ENCODE measurements around the gene GRM2. TPM values are rescaled to one million over a fixed set of nuclear protein-coding genes. Genes with fewer than 3 reads are reported as not detected.

The GRM2 gene
- total RNA-seq, 1 donor from 2014 or later: 0.49 TPM

- H3K4me3 ChIP-seq: no peak overlapping the region
- DNase-seq (peak; percentile 46), ATAC-seq (no peak)
- intact Hi-C loops (cut with DNase I): no loop called here
- H3K4me1 ChIP-seq: no peaks in the 10 kb centered on the region
- H3K9me3 ChIP-seq: no peaks in the 10 kb centered on the region
- H3K36me3 ChIP-seq: peaks cover 21% of the 10 kb centered on the region
- H3K27me3 ChIP-seq: no peaks in the 10 kb centered on the region
- no peak overlapping the region for H3K27ac ChIP-seq
- TF ChIP-seq, protein P1, sequence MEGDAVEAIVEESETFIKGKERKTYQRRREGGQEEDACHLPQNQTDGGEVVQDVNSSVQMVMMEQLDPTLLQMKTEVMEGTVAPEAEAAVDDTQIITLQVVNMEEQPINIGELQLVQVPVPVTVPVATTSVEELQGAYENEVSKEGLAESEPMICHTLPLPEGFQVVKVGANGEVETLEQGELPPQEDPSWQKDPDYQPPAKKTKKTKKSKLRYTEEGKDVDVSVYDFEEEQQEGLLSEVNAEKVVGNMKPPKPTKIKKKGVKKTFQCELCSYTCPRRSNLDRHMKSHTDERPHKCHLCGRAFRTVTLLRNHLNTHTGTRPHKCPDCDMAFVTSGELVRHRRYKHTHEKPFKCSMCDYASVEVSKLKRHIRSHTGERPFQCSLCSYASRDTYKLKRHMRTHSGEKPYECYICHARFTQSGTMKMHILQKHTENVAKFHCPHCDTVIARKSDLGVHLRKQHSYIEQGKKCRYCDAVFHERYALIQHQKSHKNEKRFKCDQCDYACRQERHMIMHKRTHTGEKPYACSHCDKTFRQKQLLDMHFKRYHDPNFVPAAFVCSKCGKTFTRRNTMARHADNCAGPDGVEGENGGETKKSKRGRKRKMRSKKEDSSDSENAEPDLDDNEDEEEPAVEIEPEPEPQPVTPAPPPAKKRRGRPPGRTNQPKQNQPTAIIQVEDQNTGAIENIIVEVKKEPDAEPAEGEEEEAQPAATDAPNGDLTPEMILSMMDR (IDR thresholded peaks at IDR 0.05): no peak
Observed at GRCh38 chr3:51705276-51706020, 1.4 kb upstream of the GRM2 start.

- DNase-seq (peak; percentile 25), ATAC-seq (no peak)
- TF ChIP-seq, protein P1 (IDR thresholded peaks at IDR 0.05): no peak
- Histone ChIP-seq H3K36me3 (peaks cover 17% of the 10 kb centered on the region), H3K9me3 (no peaks in the 10 kb centered on the region), H3K27ac (no peak overlapping the region), H3K4me3 (no peak overlapping the region), H3K4me1 (no peaks in the 10 kb centered on the region), H3K27me3 (no peaks in the 10 kb centered on the region)
- intact Hi-C loops (cut with DNase I): no loop called here
Observed at GRCh38 chr3:51706021-51706485, 815 bp upstream of the GRM2 start.

- ATAC-seq: no peak
- peak; percentile 20 for DNase-seq
- Histone ChIP-seq H3K9me3 (no peaks in the 10 kb centered on the region), H3K27me3 (no peaks in the 10 kb centered on the region), H3K36me3 (peaks cover 5% of the 10 kb centered on the region), H3K4me1 (no peaks in the 10 kb centered on the region), H3K4me3 (no peak overlapping the region), H3K27ac (no peak overlapping the region)
- TF ChIP-seq, protein P1 (IDR thresholded peaks at IDR 0.05): no peak
- intact Hi-C loops (cut with DNase I): no loop called here
Observed at GRCh38 chr3:51708216-51708845, 1.5 kb downstream of the GRM2 start.

DNA sequence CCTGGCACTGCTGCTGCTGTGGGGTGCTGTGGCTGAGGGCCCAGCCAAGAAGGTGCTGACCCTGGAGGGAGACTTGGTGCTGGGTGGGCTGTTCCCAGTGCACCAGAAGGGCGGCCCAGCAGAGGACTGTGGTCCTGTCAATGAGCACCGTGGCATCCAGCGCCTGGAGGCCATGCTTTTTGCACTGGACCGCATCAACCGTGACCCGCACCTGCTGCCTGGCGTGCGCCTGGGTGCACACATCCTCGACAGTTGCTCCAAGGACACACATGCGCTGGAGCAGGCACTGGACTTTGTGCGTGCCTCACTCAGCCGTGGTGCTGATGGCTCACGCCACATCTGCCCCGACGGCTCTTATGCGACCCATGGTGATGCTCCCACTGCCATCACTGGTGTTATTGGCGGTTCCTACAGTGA is 2.1 kb downstream of the GRM2 start:
- Histone ChIP-seq H3K9me3 (no peaks in the 10 kb centered on the region), H3K27ac (no peak overlapping the region), H3K4me3 (no peak overlapping the region), H3K27me3 (no peaks in the 10 kb centered on the region), H3K4me1 (no peaks in the 10 kb centered on the region), H3K36me3 (no peaks in the 10 kb centered on the region)
- peak; percentile 62 for DNase-seq
- intact Hi-C loops (cut with DNase I): no loop called here
- TF ChIP-seq, protein P1 (IDR thresholded peaks at IDR 0.05): no peak
- ATAC-seq: no peak

DNA sequence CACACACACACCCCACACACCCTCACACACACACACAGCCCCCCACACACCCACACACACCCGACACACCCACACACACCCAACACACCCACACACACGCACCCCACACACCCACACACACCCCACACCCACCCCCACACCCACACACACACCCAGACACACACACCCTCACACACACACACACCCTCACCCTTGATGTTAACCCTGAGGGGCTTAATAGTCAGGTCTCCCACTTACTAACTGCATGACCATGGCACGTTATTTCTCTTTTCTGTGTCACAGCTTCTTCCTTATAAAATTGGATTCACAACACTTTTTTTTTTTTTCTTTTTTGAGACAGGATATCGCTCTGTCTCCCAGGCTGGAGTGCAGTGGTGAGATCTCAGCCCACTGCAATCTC is 2.8 kb downstream of the GRM2 start:
- Histone ChIP-seq H3K27me3 (no peaks in the 10 kb centered on the region), H3K9me3 (no peaks in the 10 kb centered on the region), H3K27ac (no peak overlapping the region), H3K36me3 (no peaks in the 10 kb centered on the region), H3K4me1 (no peaks in the 10 kb centered on the region), H3K4me3 (no peak overlapping the region)
- intact Hi-C loops (cut with DNase I): no loop called here
- TF ChIP-seq, protein P1 (IDR thresholded peaks at IDR 0.05): no peak
- no peak for ATAC-seq
- DNase-seq: no peak

Measured in upper lobe of right lung (tissue), 1 donor.